GM23248 (cell line): ENCODE measurements around the gene RBM8A.

Experiments
- EZH2 ChIP-seq: fragments of 200-600 bp; sonication (generic); IDR thresholded peaks from 2 replicates; pipeline ENCODE4 v1.6.1; 2018; ENCODE audit warnings: antibody characterized with exemption, mild to moderate bottlenecking; ENCODE audit not compliant: insufficient read depth, poor library complexity, severe bottlenecking
- EZH2phosphoT487 ChIP-seq: fragments of 200-600 bp; sonication (generic); IDR thresholded peaks from 2 replicates; pipeline ENCODE4 v1.6.1; 2018; ENCODE audit warnings: antibody characterized with exemption, moderate library complexity, mild to moderate bottlenecking, low read depth; ENCODE audit not compliant: insufficient read depth

DNA sequence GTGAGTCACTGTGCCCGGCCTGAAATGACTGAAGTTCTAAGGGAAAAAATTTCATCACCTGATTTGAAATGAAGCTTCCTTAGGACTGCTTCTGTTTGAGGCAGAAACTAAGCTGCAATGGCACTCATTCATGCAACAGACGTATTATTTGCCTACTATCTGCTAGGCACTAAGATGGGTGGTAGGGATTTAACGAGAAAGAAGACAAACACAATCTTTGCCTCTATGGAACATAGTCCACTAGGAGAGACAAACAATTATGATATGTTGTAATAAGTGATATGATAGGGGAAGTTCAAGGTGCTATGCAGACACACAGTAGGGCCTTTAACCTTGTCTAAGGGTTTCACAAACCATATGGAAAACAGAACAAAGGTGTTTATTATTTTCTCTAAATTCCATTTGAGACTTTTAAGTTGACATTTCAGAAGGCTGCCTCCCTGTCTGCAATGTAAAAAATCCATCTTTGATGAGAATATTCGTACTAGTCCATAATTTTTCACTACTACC lies 19.2 kb upstream of the RBM8A start:
- TF ChIP-seq EZH2phosphoT487 (no peak), EZH2 (no peak)
